Measurements from ENCODE around the gene ACCSL.

The ACCSL gene

GRCh38 chr11:44088377-44088776 is 40.6 kb downstream of the ACCSL start:
- no peak for TF ChIP-seq CTCF (IDR thresholded peaks at IDR 0.05; ENCODE audit: low read depth, low read length, missing control alignments)
- H3K4me3 ChIP-seq (ENCODE audit: low read depth, low read length): no peak overlapping the region
- no peak for DNase-seq (ENCODE audit: low read depth)
- in situ Hi-C loops (cut with HindIII; ENCODE audit: low sequenced_read_pairs): no loop called here

- in situ Hi-C loops (cut with HindIII; ENCODE audit: low sequenced_read_pairs): no loop called here
- DNase-seq (ENCODE audit: low read depth): no peak
- no peak for TF ChIP-seq CTCF (IDR thresholded peaks at IDR 0.05; ENCODE audit: low read depth, low read length, missing control alignments)
- no peak overlapping the region for H3K4me3 ChIP-seq (ENCODE audit: low read depth, low read length)
These were observed 41.1 kb downstream of the ACCSL start for GRCh38 chr11:44088871-44089270.

GRCh38 chr11:44090539-44090938 is 42.8 kb downstream of the ACCSL start:
- in situ Hi-C loops (cut with HindIII; ENCODE audit: low sequenced_read_pairs): no loop called here
- H3K4me3 ChIP-seq (ENCODE audit: low read depth, low read length): no peak overlapping the region
- DNase-seq (ENCODE audit: low read depth): no peak
- TF ChIP-seq CTCF (IDR thresholded peaks at IDR 0.05; ENCODE audit: low read depth, low read length, missing control alignments): no peak

- in situ Hi-C loops (cut with HindIII; ENCODE audit: low sequenced_read_pairs): no loop called here
- H3K4me3 ChIP-seq (ENCODE audit: low read depth, low read length): no peak overlapping the region
- TF ChIP-seq CTCF (IDR thresholded peaks at IDR 0.05; ENCODE audit: low read depth, low read length, missing control alignments): peak; percentile 88
- DNase-seq (ENCODE audit: low read depth): peak; percentile 73
These were observed 46.6 kb downstream of the ACCSL start for GRCh38 chr11:44094260-44094868.

GRCh38 chr11:44095506-44096359 is 48.0 kb downstream of the ACCSL start, which contains the start of gene EXT2:
Gene EXT2 (plus strand): TSS chr11:44095678. CDS start chr11:44107713, 12,035 bp downstream.
- H3K4me3 ChIP-seq (ENCODE audit: low read depth, low read length): peak within 1 kb of the TSS; percentile 55
- TF ChIP-seq CTCF (IDR thresholded peaks at IDR 0.05; ENCODE audit: low read depth, low read length, missing control alignments): peak; percentile 90
- in situ Hi-C loops (cut with HindIII; ENCODE audit: low sequenced_read_pairs): no loop called here
- peak; percentile 61 for DNase-seq (ENCODE audit: low read depth)

GRCh38 chr11:44096360-44097185 is 48.8 kb downstream of the ACCSL start:
- in situ Hi-C loops (cut with HindIII; ENCODE audit: low sequenced_read_pairs): no loop called here
- TF ChIP-seq CTCF (IDR thresholded peaks at IDR 0.05; ENCODE audit: low read depth, low read length, missing control alignments): no peak
- DNase-seq (ENCODE audit: low read depth): no peak
- peak overlapping the region; percentile 55 for H3K4me3 ChIP-seq (ENCODE audit: low read depth, low read length)
